Smooth muscle cell of the brain vasculature (primary cell): ENCODE measurements around the gene CABP7.

Experiments
- DNase-seq: peaks from one replicate; pipeline ENCODE4 v3.0.0-alpha.2; 2012; ENCODE audit warnings: low read depth, low spot score

CABP7 gene

DNA sequence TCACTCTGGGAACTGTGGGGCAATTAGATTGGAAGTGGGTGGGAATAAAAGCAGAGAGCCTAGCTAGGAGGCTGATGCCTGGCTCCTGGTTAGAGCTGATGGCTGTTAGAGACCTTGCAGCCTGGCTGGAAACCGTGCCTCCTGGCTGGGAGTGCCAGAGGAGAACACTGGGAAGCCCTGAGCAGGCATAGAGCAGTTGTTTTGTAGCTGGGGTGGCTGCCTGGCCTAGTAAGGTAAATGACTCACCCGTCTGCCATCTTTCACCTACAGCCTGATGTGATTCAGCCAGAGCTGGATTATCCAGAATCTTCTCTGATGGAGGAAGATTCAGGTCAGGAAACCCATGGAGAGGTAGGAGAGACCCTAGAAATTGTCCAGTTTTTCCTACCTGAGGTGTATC, 53.4 kb downstream of the CABP7 start:
- DNase-seq: no peak

DNA sequence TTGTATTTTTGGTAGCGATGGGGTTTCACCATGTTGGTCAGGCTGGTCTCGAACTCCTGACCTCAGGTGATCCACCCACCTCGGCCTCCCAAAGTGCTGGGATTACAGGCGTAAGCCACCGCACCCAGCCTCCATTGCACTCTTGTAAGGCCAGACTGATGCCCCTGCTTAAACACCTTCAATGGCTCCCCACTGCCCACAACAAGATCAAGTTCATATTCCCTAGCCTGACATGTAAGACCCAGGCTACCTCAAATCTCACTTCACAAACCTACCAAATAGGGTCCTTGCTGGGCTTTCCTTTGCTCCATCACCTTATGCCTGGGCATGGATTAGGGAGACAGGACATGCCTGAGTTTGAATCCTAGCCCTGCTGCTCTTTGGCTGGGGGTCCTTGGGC, 60.4 kb downstream of the CABP7 start:
- DNase-seq: no peak

DNA sequence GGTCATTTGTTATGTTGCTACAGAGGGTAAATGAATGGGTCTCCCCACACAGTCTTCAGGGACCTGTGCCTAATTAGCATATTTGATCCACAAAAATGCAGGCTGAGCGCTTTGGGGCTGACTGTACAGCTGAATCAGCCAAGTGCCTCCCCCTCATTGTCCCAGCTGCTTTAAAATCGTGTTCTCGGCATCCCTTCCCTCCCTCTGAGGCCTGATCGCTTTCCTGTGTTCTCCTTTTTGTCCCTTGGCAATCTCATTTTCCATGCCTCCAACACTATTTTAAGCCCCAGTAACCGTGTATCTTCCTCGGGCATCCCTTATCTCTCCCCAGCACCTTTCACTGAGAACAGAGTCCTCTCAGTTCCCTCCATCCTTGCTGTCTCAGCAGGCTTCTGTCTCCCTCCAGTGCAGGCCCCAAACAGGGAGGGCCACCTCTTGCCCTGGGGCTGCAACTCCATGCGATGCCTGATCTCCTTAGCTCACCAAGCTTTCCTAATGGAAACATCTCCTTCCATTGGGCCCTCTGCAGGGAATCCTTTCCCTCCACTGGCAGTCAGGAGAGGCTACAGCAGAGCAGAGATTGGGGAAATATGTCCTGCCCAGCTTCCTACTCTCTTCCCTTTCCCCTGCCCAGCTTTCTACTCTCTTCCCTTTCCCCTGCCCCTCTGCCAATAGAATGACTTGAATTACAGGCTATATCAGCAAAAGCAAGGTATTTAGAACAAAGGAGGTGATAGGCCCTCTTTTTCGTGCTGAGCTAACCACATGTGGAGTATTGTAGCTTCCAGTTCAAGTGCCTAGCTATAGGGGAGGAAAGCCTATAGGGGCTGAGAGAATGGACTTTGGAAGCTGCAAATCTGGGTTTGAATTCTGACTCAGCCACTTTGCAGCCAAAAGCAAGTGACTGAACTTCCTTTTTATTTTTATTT, 61.2 kb downstream of the CABP7 start:
- no peak for DNase-seq
